Measurements from ENCODE around the gene PHGDH. TPM values are rescaled to one million over a fixed set of nuclear protein-coding genes. Genes with fewer than 3 reads are reported as not detected.

The PHGDH gene
- total and polyA plus RNA-seq, 9 of the 15 experiments (the other 6 are each of a cell fraction or from before 2014, with no cell fraction given) = 6.7 to 84.2 (median 36.2) TPM

DNA sequence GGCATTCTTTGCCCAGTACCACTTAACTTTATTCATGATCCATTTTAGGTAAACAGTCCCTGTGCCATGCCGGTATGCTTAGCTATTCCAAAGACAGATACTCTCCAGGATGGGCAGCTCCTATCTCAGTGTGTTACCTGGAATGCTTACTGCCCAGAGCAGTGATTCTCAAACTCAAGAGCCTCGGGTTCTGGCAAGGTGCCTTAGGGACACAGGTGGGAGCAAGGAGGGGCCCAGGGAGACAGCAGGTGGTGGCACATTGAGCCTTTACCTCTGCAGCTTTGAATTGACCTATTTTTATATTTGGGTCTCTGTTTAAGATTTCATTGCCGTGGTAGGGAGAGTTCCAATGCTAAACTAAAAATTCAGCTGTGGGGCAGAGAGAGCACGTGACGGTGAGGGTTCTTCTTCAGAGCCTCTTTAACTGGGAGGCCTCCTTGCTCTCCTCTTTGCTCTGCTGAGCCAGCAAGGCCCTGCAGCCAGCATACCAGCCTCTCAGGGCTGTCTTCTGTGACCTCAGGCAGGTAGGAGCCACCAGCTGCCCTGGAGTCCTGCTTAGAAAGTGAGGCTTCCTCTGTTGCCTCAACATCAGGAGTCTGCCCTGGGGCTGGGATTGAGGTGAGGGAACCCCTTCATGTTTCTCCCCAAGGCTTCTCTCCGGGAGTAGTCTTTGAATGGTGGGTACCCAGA lies 20.2 kb downstream of the PHGDH start:
- intact Hi-C loops (cut with micrococcal nuclease) = no loop called here
- ChIA-PET POLR2A (interaction anchor here (0.6 to 2.8 kb wide), 6 partner anchors 9 to 132 kb away, joined by 3 to 10 read pairs (median 4); no protein-coding TSS in a partner anchor), CTCF (ENCODE audit: low intra/inter-chr PET ratio) (no interaction called here)
- Histone ChIP-seq H2AFZ (ENCODE audit: low read depth, low read length) (no peak overlapping the region), H3K4me1 (replicated peaks in 1 of 2; ENCODE audit: control insufficient read depth in 2 of 2, insufficient read depth in 2 of 2, low read length in 2 of 2) (peaks cover 2 to 7% of the 10 kb centered on the region in 2 experiments; a peak in 4 of 5 replicates), H3K36me3 (ENCODE audit: control insufficient read depth, insufficient read depth, low read length) (0 out of 3 replicates have a peak, but pooled peaks cover 7% of the 10 kb centered on the region), H3K4me3 (no peak overlapping the region), H3K9ac (ENCODE audit: insufficient read depth in 1 of 2, low read depth in 2 of 2, low read length in 2 of 2) (no peak overlapping the region), H3K9me1 (ENCODE audit: control insufficient read depth, insufficient read depth, low read length) (no peaks in the 10 kb centered on the region), H3K9me3 (replicated peaks; ENCODE audit: control insufficient read depth, insufficient read depth, low read depth, low read length) (0 out of 2 replicates have a peak, but pooled peaks cover 6% of the 10 kb centered on the region), H3K4me2 (ENCODE audit: insufficient read depth, low read length) (no peak overlapping the region), H3K79me2 (ENCODE audit: control insufficient read depth, insufficient read depth, low read length) (no peaks in the 10 kb centered on the region), H3K27ac (ENCODE audit: extremely low read depth, low read depth, low read length) (no peak overlapping the region), H4K20me1 (replicated peaks; ENCODE audit: control insufficient read depth, insufficient read depth, low read length) (peaks cover 30% of the 10 kb centered on the region), H3K27me3 (ENCODE audit: control insufficient read depth in 2 of 2, insufficient read depth in 2 of 2, low read length in 2 of 2) (no peaks in the 10 kb centered on the region)
- in situ Hi-C loops (cut with MboI) = no loop called here
- WGBS (ENCODE audit: insufficient coverage, low coverage, missing lambda C conversion rate) = 56% methylated on average over 6 of the region's 6 CpGs
- no peak for FAIRE-seq
- no TSS peak for BruUV-seq (replicated peaks)
- DNase-seq (ENCODE audit: extremely low read depth in 1 of 4, low spot score in 3 of 4) = no peak
- ATAC-seq = no peak
- TF ChIP-seq, protein P1, sequence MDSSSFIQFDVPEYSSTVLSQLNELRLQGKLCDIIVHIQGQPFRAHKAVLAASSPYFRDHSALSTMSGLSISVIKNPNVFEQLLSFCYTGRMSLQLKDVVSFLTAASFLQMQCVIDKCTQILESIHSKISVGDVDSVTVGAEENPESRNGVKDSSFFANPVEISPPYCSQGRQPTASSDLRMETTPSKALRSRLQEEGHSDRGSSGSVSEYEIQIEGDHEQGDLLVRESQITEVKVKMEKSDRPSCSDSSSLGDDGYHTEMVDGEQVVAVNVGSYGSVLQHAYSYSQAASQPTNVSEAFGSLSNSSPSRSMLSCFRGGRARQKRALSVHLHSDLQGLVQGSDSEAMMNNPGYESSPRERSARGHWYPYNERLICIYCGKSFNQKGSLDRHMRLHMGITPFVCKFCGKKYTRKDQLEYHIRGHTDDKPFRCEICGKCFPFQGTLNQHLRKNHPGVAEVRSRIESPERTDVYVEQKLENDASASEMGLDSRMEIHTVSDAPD (CRISPR knock-in tag; IDR thresholded peaks at IDR 0.05) = no peak
- TF ChIP-seq MEF2D (tag; conservative IDR thresholded peaks at IDR 0.05; ENCODE audit: low read depth) (no peak), DACH1 (IDR thresholded peaks at IDR 0.05; ENCODE audit: partially characterized antibody) (no peak), PRPF4 (IDR thresholded peaks at IDR 0.05; ENCODE audit: insufficient read depth, low read depth, low read length, poor library complexity, severe bottlenecking) (no peak), IFI16 (CRISPR knock-in tag; IDR thresholded peaks at IDR 0.05) (no peak), ZNF354B (CRISPR knock-in tag; IDR thresholded peaks at IDR 0.05) (no peak), ILF3 (IDR thresholded peaks at IDR 0.05; ENCODE audit: borderline replicate concordance) (no peak), LEF1 (IDR thresholded peaks at IDR 0.05) (no peak), FOSL1 (tag; conservative IDR thresholded peaks at IDR 0.05) (no peak)
- TF ChIP-seq, protein P2, sequence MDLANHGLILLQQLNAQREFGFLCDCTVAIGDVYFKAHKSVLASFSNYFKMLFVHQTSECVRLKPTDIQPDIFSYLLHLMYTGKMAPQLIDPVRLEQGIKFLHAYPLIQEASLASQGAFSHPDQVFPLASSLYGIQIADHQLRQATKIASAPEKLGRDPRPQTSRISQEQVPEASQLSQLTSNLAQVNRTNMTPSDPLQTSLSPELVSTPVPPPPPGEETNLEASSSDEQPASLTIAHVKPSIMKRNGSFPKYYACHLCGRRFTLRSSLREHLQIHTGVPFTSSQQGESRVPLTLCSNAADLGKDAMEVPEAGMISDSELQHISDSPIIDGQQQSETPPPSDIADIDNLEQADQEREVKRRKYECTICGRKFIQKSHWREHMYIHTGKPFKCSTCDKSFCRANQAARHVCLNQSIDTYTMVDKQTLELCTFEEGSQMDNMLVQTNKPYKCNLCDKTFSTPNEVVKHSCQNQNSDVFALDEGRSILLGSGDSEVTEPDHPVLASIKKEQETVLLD (IDR thresholded peaks at IDR 0.05) = no peak
- TF ChIP-seq, protein P3, sequence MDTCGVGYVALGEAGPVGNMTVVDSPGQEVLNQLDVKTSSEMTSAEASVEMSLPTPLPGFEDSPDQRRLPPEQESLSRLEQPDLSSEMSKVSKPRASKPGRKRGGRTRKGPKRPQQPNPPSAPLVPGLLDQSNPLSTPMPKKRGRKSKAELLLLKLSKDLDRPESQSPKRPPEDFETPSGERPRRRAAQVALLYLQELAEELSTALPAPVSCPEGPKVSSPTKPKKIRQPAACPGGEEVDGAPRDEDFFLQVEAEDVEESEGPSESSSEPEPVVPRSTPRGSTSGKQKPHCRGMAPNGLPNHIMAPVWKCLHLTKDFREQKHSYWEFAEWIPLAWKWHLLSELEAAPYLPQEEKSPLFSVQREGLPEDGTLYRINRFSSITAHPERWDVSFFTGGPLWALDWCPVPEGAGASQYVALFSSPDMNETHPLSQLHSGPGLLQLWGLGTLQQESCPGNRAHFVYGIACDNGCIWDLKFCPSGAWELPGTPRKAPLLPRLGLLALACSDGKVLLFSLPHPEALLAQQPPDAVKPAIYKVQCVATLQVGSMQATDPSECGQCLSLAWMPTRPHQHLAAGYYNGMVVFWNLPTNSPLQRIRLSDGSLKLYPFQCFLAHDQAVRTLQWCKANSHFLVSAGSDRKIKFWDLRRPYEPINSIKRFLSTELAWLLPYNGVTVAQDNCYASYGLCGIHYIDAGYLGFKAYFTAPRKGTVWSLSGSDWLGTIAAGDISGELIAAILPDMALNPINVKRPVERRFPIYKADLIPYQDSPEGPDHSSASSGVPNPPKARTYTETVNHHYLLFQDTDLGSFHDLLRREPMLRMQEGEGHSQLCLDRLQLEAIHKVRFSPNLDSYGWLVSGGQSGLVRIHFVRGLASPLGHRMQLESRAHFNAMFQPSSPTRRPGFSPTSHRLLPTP (IDR thresholded peaks at IDR 0.05; ENCODE audit: borderline replicate concordance, extremely low read depth, insufficient read length) = no peak
- TF ChIP-seq, protein P4, sequence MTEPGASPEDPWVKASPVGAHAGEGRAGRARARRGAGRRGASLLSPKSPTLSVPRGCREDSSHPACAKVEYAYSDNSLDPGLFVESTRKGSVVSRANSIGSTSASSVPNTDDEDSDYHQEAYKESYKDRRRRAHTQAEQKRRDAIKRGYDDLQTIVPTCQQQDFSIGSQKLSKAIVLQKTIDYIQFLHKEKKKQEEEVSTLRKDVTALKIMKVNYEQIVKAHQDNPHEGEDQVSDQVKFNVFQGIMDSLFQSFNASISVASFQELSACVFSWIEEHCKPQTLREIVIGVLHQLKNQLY (CRISPR knock-in tag; conservative IDR thresholded peaks at IDR 0.05) = no peak

Measured in K562 (cell line).